Panc1 (cell line): Measurements from ENCODE around the gene ANTXR1. TPM values are rescaled to one million over a fixed set of nuclear protein-coding genes. Genes with fewer than 3 reads are reported as not detected.

ENCODE experiments used
- ATAC-seq: fragments of 200-7000 bp; cut with Tn5 transposase; 2 replicates; pipeline ENCODE4 v1.9.1; 2020; ENCODE audit warnings: mild to moderate bottlenecking, moderate library complexity
- BruUV-seq: library from RNA; stranded (reverse); fragments of 400-500 nt; replicated peaks from 2 replicates; lab custom pipeline; 2021; lab: Mats Ljungman, UMichigan
- CTCF ChIA-PET: fragments of 300-600 bp; sonication (Branson Sonifier 250); formaldehyde crosslinking; loops from one replicate; lab custom pipeline; 2022; ENCODE audit warnings: antibody characterized with exemption; lab: Charles Lee
- POLR2A ChIA-PET: fragments of 300-600 bp; sonication (Branson Sonifier 250); formaldehyde crosslinking; loops from one replicate; lab custom pipeline; 2022; ENCODE audit warnings: antibody characterized with exemption; lab: Charles Lee
- DNase-seq: peaks from one replicate; pipeline ENCODE4 v3.0.0-alpha.2; 2010; ENCODE audit warnings: low read depth, low spot score
- H3K27ac ChIP-seq: 2 replicates; pipeline ENCODE4 v1.5.1; 2011; ENCODE audit warnings: mild to moderate bottlenecking, low read length, inconsistent platforms
- H3K27me3 ChIP-seq: fragments of 200-500 bp; sonication (Bioruptor generic); 2 replicates; pipeline ENCODE4 v1.6.0; 2014; ENCODE audit warnings: low read length, inconsistent platforms; ENCODE audit not compliant: control insufficient read depth, insufficient read depth
- H3K36me3 ChIP-seq: fragments of 200-500 bp; sonication (Bioruptor generic); 2 replicates; pipeline ENCODE4 v1.5.1; 2014; ENCODE audit warnings: inconsistent platforms, mild to moderate bottlenecking, low read length, moderate library complexity; ENCODE audit not compliant: control insufficient read depth, insufficient read depth
- H3K4me1 ChIP-seq: 2 replicates; pipeline ENCODE4 v1.5.1; 2011; ENCODE audit warnings: inconsistent platforms, mild to moderate bottlenecking, low read length, moderate library complexity; ENCODE audit not compliant: control insufficient read depth, insufficient read depth
- H3K4me3 ChIP-seq, 2 experiments: 2 replicates each; pipeline ENCODE4 v1.5.1; 2011 to 2012; ENCODE audit warnings: low read depth in 2 of 2, low read length in 2 of 2, mild to moderate bottlenecking in 2 of 2, inconsistent platforms in 1 of 2, moderate library complexity in 1 of 2
- H3K9me3 ChIP-seq: fragments of 200-500 bp; sonication (Bioruptor generic); 2 replicates; pipeline ENCODE4 v1.5.1; 2014; ENCODE audit warnings: low read depth, mild to moderate bottlenecking, inconsistent platforms, low read length, moderate library complexity; ENCODE audit not compliant: control insufficient read depth, insufficient read depth
- CTCF ChIP-seq: fragments of 450-650 bp; IDR thresholded peaks from 2 replicates; pipeline ENCODE4 v1.5.1; 2017; ENCODE audit warnings: mild to moderate bottlenecking
- POLR2AphosphoS5 ChIP-seq: IDR thresholded peaks from 2 replicates; pipeline ENCODE4 v1.6.1; 2012; ENCODE audit warnings: mild to moderate bottlenecking, low read depth, low read length, moderate library complexity
- REST ChIP-seq, 2 experiments: IDR thresholded peaks; 2 replicates each; pipeline ENCODE4 v1.6.1; 2011 to 2012; ENCODE audit warnings: low read depth in 2 of 2, control low read depth in 1 of 2, low read length in 1 of 2, mild to moderate bottlenecking in 1 of 2, moderate library complexity in 1 of 2; ENCODE audit not compliant: insufficient read depth in 1 of 2
- SIN3A ChIP-seq: IDR thresholded peaks from 2 replicates; pipeline ENCODE4 v1.6.1; 2012; ENCODE audit warnings: low read depth, mild to moderate bottlenecking, low read length, moderate library complexity, borderline replicate concordance; ENCODE audit not compliant: insufficient read depth
- TCF7L2 ChIP-seq: IDR thresholded peaks from 2 replicates; pipeline ENCODE4 v1.6.1; 2011; ENCODE audit warnings: mild to moderate bottlenecking, low read depth, low read length, inconsistent platforms
- in situ Hi-C: cut with HindIII; loops from 2 replicates; pipeline ENCODE4 v1.10.0; 2016; ENCODE audit warnings: low sequenced_read_pairs, low pct_unique_long_range_greater_than_20kb
- intact Hi-C: fragments of 100-400 bp; cut with micrococcal nuclease; formaldehyde crosslinking; loops from one replicate; pipeline ENCODE4 v1.10.0; 2022; ENCODE audit not compliant: unreplicated experiment
- total RNA-seq: library from RNA; stranded (reverse); gene quantifications from one replicate; pipeline ENCODE4 v1.2.1, GENCODE V29; 2021; ENCODE audit not compliant: unreplicated experiment

Gene ANTXR1
- total RNA-seq, 1 experiment from 2014 or later = 132 TPM

DNA sequence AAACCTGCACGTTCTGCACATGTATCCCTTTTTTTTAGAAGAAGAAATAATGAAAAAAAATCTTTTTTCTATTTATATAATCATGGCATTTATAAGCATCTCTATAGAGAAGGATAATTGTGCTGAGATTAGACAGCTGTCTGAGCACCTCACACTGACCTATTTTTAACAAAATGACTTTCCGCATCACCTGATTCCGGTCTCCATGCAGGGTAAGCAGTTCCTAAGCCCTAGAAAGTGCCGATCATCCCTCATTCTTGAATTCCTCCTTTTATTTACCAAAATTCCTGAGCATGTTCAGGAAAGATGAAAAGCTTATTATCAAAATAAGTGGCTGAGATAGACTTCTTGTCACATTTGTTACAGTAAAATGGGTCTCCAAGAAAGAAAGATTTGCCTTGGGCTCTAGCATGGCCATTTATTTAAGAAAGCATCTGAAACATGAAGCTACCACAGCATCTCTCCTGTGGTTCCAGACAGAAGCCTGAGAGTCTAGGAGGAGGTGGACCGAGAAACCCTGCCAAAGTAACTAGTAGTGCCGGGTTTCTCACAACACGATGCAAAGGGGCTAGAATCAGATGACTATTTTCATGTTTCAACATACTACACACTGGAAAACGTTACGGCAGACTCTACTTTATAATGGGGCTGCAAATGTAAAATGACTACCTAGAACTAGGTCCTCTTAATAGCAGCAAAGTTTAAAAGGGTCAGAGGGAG lies 37.9 kb upstream of the ANTXR1 start:
- TF ChIP-seq TCF7L2 (no peak), REST (IDR thresholded peaks at IDR 0.05; ENCODE audit: insufficient read depth in 1 of 2, low read depth in 2 of 2, low read length in 1 of 2) (no peak), CTCF (no peak), POLR2AphosphoS5 (no peak), SIN3A (no peak)
- no peak for ATAC-seq
- intact Hi-C loops (no loop called here), in situ Hi-C loops (no loop called here)
- Histone ChIP-seq H3K36me3 (no peaks in the 10 kb centered on the region), H3K27me3 (no peaks in the 10 kb centered on the region; the same call in 1 of the 2 replicates), H3K4me3 (no peak overlapping the region), H3K27ac (no peak overlapping the region), H3K9me3 (no peaks in the 10 kb centered on the region), H3K4me1 (peaks cover 10% of the 10 kb centered on the region)
- BruUV-seq = no TSS peak
- DNase-seq = no peak
- CTCF ChIA-PET = no interaction called here
- POLR2A ChIA-PET = no interaction called here

DNA sequence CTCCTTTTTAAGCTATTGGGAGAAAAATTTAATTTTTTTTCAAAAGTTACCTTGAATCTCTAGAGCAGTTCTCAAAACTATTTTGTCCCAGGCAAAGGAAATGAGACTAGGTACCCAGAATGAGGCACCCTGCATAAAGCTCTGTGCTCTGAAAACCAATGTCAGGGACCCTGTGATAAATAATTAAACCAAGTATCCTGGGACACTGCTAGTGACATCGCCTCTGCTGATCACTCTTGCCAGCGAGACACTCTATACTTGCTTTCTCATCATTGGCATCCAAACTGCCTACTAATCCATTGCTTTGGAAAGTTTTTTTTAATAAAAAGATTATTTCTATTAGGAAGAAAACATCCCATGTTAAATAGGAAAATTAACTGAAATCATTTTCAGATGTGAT lies 37.1 kb upstream of the ANTXR1 start:
- ATAC-seq = no peak
- in situ Hi-C loops = no loop called here
- Histone ChIP-seq H3K27ac (no peak overlapping the region), H3K4me1 (peaks cover 8% of the 10 kb centered on the region), H3K4me3 (no peak overlapping the region), H3K27me3 (no peaks in the 10 kb centered on the region; the same call in 1 of the 2 replicates), H3K36me3 (no peaks in the 10 kb centered on the region), H3K9me3 (no peaks in the 10 kb centered on the region)
- DNase-seq = no peak
- intact Hi-C loops = no loop called here
- BruUV-seq = no TSS peak
- ChIA-PET CTCF (no interaction called here), POLR2A (no interaction called here)
- TF ChIP-seq REST (IDR thresholded peaks at IDR 0.05; ENCODE audit: insufficient read depth in 1 of 2, low read depth in 2 of 2, low read length in 1 of 2) (no peak), SIN3A (no peak), TCF7L2 (no peak), CTCF (no peak), POLR2AphosphoS5 (no peak)
